ENCODE measurements around the gene NUPR1.
A peak's percentile ranks its signal among the peaks of the same experiment; 100 is the strongest.
"Not testable (repeated sequence)": the region's sequence is repeated elsewhere in the genome, so short reads cannot be mapped to it uniquely, and the experiment has no call there.

NUPR1 gene

DNA sequence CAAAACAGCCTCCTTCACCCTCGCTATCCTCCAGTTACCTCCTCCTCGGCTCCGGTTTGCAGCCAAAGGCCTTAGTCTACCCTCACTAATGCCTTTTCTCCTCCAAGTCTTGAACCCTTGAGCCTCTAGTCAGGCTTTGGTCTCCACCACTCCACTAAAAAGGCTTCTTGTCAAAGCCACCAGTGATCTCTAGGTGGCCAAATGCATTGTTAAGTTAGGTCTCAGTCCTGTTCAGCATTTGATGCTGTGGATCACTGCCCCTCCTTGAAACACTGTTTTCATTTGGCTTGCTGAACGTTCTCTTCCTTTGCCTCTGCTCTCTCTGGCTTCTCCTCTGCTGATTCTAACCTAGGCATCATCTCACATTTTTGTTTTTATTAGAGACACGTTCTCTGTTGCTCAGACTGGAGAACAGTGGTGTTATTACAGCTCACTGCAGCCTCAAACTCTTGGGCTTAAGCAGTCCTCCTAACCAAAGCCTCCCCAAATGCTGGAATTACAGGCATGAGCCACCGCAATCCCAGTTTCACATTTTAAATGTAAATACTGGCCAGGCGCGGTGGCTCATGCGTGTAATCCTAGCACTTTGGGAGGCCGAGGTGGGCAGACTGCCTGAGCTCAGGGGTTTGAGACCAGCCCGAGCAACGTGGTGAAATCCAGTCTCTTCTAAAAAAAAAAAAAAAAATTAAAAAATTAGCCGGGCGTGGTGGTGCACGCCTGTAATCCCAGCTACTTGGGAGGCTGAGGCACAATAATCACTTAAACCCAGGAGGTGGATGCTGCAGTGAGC is 16.1 kb upstream of the NUPR1 start:
- no peak for DNase-seq (ENCODE audit: low spot score)

DNA sequence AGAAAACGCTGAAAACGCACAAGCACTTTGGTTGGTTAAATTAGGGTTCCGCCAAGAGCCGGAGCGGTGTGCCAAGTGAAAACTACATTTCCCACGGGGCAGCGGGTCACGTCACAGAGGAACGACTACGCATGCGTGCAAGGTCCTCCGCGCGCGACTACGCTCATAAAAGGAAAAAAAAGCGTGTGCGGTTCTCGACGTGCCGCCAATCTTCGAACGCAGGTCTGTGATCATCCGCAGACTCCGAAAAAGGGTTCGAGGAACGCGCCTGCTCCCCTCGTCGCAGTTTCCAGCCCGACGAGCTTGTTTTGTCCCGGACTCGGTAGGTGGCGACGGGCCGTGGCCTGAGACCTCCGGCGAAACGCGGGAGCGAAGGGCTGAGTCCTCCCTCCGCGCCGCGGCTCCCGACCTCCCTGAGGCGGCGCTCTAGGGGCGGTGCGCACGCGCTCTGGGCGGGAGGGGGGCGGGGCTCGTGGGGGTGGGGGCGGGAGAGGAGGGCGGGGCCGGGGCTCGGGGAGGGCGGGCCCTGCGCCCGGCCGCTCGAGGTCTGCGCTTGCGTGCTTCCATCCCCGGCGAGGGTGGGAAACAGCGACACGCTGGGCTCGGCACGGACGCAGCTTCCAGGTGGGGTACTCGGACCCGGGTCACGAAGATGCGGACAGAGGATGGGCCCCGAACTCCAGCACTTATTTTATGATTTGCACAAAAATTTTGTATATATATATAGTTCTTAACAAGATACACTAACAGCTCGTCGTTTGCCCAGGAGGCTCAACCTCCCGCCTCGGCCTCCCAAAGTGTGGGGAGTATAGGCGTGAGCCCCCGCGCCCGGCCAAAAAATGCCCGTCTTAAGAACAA is 15.2 kb upstream of the NUPR1 start, which contains the start of gene SGF29:
Gene SGF29 (plus strand): TSS at position 145 of the 858 bp plus-strand sequence. CDS start 27,150 bp downstream, outside the sequence.
- DNase-seq (ENCODE audit: low spot score) = peak; percentile 82

DNA sequence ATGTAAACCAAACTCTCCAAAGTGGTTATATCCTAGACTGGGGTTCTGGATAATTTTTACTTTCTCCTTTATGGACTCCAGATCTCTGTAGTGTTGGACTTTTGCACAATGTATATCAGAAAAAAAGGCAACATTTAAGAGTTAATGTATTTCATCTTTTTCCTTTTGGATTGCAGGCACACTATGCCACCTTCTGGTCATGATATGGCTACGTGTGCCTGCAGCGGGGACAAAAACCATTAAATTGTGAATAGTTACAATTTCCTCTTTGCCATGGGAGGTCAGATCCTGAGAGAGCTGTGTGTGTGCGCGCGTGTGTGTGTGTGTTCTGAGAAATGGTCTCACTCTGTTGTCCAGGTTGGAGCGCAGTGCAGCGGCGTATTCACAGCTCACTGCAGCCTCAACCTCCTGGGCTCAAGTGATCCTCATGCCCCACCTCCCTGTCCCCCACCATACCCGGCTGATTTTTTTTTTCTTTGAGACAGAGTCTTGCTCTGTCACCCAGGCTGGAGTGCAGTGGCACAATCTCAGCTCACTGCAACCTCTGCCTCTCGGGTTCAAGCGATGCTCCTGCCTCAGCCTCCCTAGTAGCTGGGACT is 10.6 kb upstream of the NUPR1 start:
- DNase-seq (ENCODE audit: low spot score) = peak; percentile 45

DNA sequence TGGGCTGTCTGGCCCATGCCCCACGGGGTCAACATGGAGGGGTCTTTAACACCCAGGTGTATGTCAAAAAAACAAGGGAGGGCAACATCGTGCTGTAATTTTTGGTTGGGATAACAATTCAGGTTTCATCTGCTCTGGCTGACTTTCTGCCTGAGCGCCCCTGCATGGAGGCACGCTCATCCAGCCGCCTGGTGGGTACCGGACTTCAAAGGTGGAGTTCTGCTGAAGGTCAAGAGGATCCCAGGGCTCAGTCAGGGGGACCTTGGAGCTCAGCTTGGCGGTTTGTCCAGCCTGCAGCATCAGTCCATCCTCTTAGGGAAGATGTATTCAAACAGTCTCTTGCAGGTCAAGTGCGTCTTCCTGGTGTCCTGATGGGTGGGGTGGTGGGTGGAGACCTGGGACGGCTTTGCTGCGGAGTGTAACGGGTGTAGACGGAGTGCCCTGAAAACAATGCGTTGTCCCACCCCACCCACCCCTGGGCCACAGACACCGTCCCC is 9.6 kb upstream of the NUPR1 start:
- no peak for DNase-seq (ENCODE audit: low spot score)

DNA sequence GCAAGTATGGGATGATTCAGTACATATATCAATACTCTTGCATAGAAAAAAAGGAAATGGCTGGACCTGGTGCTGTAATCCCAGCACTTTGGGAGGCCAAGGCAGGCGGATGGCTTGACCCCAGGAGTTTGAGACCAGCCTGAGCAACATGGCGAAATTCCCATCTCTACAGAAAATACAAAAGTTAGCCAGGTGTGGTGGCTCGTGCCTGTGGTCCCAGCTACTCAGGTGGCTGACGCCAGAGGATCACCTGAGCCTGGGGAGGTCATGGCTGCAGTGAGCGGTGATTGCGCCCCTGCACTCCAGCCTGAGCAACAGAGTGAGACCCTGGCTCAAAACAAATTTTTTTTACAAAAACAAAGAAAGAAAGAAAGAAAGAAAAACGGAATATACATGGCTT is 7.9 kb upstream of the NUPR1 start:
- no peak for DNase-seq (ENCODE audit: low spot score)

DNA sequence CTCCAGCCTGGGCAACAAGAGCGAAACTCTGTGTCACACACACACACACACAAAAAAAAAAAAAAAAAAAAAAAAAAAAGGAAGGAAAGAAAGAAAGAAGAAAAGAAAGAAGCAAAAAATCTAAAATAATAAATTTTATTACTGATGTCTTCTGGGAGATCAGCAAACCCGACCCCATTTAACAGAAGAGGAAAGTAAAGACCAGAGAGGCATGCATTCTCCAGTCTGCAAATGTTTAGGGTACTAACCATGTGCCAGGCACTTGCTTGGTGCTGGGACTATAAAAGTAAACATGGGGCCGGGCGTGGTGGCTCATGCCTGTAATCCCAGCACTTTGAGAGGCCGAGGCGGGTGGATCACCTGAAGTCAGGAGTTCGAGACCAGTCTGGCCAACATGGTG is 7.2 kb upstream of the NUPR1 start:
- not testable (repeated sequence) for DNase-seq (ENCODE audit: low spot score)

DNA sequence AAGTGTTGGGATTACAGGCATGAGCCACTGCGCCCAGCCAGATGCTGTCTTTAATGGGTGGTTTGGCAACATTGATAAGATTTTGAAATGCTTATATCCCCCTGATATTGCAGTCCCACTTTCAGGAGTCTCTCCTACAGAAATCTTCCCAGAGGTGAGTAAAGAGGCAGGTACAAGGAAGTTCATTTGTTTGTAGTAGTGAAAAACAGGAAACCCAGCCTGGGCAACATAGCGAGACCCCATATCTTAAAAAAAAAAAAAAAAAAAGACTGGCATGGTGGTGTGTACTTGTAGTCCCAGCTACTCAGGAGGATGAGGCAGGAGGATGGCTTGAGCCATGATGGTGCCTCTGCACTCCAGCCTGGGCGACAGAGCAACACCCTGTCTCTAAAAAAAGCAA is 6.2 kb upstream of the NUPR1 start:
- DNase-seq (ENCODE audit: low spot score) = no peak

DNA sequence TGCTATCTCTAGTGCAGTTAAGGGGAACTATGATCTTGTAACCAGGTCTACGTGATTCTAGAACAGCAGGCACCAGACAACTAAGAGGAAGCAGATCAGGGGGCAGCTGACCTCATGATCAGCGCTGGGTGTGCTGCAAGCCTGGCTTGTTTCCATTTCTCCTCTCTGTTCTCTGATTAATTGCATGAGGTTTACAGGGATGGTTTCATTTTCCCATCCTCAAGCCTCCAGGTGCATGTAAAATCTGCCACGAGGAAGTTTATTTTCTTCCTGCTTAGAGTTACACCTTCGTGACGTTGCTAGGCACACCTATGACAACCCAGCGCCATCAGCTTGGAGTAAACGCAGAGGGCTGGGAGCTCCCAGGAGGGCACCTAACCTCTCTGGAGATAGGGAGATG is 4.3 kb upstream of the NUPR1 start:
- no peak for DNase-seq (ENCODE audit: low spot score)

DNA sequence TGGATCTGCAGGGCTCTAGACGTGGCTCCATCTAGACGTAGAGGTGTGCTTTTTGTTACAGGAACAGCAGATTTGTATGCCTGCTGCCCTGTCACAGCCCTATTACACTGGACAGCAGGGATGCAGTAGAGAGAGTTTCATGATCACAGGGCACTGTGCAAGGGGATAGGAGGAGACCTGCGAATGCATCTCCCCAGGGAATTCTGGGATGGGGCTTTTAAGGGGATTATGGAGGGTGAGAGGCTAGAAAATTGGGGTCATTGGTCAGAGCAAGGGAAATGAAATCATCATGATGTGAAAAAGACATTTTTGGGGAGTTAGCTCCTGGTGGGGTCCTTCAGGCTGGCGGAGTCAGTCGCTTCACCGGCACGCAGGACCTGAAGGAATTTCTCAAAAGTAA is 3.9 kb upstream of the NUPR1 start:
- DNase-seq (ENCODE audit: low spot score) = no peak

DNA sequence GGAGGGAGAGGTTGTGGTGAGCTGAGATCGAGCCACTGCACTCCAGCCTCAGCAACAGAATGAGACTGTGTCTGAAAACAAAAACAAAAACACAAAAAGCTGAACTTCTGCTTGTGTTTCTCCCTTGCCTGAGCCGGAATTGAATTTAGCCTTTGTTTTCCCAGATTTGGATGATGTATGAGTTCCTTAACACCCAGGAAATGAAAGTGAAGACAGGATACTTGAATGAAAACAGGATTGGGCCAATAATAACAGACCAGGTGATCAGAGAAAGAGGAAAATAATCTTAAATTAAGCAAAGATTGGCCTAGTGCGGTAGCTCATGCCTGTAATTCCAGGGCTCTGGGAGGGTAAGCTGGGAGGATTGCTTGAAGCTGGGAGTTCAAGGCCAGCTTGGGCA is 1.6 kb upstream of the NUPR1 start:
- DNase-seq (ENCODE audit: low spot score) = no peak

DNA sequence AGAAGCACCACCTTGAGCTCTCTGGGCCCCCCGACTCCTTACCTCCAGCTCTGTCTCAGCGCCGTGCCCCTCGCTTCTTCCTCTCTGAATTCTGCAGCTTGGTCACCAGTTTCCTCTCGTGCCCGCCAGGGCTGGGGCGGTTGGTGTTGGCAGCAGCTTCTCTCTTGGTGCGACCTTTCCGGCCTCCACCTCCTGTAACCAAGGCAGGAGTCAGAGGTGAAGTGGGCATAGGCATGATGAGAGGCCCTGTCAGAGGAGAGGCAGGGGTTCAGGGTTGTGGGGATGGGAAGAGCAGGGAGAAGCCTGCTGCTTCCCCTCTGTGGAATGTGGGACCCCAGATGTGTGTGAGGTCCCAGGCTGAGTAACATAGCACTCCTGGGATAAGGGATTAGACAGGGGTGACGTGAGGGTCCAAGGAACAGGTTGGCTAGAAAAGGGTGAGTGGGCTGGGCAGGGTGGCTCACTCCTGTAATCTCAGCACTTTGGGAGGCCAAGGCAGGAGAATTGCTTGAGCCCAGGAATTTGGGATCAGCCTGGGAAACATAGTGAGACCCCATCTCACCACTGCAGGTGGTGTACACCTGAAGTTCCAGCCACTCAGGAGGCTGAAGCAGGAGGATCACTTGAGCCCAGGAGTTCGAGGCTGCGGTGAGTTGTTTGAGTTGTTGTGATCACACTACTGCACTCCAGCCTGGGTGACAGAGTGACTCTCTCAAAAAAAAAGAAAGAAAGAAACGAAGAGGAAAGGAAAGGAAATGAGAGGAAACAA is 626 bp downstream of the NUPR1 start:
- no peak for DNase-seq (ENCODE audit: low spot score)

DNA sequence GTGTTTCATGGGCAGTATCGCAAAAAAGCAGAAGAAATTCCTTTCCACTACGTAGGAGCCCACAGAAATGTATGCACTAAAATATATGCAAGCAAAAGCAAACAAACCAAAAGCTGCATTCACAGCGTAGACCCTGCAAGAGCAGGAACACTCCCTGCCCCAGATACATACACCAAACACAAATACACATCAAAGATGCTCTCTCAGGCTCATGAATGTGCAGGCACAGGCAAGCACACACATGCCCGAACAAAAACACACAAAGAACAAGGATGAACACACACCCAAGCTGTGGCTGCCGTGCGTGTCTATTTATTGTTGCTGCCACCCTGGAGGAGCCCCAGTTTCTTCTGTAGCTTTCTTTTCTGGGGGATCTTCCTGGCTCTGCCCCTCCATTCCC is 1.7 kb downstream of the NUPR1 start:
- no peak for DNase-seq (ENCODE audit: low spot score)

DNA sequence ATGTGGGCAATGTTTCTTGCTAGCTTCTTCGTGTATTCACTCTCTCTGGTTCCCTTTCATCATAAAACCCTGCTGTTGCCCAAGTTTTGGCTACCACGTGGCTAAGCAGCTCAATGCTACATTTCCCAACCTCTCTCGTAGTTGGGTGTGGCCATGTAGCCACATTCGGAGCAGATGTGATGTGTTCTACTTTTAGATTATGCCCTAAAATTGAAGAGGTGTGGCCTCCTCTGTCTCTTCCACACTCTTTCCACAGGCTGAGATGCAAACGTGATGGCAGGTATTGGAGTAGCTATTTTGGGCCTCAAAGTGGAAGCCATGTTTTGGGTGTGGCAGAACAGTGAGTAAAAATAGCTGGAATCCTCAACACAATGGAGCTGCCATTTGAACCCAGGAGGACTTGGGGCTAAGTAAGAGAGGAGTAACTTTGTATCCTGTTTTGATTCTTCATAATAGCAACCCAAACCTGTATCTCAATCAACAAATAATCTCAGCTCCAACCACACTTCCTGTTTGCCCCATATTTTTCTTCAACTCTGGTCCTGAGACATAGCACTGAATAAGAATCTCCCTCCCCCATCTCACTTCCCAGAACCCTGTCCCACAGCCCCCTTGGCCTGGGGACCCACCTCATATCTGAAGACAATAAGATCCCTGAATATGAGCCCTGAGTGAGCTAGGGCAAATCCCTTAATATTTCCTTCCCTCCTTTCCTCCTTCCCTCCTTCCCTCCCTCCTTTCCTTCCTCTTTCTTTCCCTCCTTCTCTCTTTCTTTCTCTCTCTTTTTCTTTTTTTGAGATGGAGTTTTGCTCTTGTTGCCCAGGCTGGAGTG is 4.0 kb downstream of the NUPR1 start:
- DNase-seq (ENCODE audit: low spot score) = no peak

DNA sequence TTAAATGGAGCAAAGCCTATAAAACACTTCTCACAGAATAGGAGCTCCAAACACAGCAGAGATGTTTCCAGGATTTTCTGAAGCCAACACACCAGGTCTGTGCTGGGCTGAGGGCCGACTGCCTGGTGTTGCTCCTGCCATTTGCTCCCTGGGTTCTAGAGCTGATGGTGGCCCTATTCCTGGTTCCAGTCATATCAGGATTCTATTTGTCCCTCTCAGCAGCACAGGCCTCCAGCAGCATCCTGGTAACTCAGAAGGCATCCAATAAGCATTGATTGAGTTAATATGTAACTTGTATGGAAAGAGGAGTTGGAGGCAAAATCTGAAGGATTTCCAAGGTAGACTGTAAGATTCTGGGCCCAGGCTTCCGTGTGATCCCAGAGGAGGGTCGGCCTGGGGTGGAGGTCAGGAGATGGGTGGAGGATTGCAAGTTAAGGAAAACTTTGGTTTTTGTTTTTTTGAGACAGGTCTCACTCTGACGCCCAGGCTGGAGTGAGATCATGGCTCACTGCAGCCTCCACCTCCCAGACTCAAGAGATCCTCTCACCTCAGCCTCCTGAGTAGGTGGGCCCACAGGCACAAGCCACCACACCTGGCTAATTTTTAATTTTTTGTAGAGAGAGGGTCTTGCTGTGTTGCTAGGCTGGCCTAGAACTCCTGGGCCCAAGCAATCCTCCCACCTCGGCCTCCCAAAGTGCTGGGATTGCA is 5.7 kb downstream of the NUPR1 start:
- DNase-seq (ENCODE audit: low spot score) = no peak

DNA sequence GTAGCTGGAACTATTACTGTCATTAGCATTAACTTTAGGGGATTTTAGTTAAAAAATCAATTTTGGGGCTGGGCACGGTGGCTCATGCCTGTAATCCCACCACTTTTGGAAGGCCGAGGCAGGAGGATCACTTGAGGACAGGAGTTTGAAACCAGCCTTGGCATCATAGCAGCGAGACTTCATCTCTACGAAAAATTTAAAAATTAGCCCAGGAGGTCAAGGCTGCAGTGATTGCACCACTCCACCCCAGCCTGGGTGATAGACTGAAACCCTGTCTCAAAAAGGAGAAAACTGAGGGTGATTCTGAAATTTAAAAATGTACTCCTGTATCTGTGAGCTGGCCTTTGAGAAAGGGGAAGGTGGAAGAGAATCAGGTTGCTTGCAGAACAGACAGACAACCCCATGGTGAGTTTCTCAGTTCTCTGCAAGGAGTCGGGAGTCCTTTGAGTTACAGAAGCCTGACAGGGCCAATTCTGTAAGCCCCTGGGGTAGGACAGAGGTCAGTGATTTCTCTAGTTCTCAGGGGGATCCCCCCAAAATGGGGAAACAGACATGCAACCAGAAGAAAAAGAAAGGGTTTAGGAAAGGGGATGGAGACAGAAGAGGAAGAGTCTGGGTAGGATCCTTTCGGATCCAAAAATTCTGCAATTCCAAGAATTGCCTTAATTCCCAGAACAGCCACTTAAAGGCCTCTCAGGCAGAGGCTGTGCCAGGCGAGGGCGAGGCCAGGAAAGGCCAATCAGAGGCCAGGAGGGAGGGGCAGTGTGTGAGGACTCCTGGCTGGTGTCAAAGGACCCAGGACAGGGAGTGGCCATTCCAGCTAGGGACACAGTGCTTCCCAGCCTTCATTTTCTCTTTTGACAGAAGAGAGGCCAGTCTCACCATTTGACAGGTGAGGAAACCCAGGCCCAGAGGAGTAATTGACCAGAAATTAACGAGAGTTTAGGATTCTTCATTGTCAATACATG is 6.7 kb downstream of the NUPR1 start:
- no peak for DNase-seq (ENCODE audit: low spot score)

DNA sequence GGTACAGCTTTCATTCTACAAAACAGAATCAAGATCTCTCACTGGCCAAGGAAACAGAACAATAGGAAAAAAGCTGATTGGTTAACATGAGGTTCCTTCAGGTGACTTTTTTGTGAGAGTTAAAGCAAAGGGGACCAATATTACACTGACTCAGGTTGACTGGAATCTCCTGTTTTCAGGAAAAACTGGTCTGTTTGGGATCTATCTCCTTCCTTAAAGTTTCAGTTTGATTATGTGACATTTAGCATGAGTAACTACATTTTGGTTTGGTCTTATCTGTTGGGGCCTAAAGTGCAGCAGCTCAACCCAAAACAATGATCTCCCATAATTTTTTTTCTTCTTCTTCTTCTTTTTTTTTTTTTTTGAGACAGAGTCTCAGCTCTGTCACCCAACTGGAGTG is 9.7 kb downstream of the NUPR1 start:
- no peak for DNase-seq (ENCODE audit: low spot score)

DNA sequence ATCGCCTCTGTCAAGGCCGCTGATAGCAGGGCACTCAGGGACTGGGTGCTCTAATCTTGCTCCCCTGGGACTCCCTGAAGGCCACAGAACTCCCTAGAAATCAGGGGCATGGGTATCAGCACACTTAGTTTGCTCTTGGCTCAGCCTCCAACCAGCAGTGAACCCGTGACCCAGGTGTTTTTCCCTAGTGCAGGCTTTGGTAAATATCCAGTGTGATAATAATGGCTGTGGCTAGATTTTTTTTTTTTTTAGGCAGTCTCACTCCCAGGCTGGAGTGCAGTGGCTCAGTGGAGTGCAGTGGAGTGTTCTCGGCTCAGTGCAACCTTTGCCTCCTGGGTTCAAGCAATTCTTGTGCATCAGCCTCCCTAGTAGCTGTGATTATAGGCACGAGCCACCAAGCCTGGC is 10.3 kb downstream of the NUPR1 start:
- DNase-seq (ENCODE audit: low spot score) = no peak

DNA sequence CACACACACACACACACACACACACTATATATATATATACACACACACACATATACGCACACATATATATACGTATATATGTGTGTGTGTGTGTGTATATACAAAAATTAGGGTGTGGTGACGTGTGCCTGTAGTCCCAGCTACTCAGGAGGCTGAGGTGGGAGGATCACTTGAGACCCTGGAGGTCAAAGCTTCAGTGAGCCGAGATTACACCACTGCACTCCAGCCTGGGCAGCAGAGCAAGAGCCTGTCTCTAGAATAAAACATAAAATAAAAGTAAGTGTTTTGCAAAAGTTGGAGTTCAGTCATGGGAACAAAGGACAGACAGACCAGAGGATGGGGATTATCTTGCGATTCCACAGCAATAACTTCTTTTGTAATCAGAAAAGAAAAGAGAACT is 10.8 kb downstream of the NUPR1 start:
- DNase-seq (ENCODE audit: low spot score) = no peak

DNA sequence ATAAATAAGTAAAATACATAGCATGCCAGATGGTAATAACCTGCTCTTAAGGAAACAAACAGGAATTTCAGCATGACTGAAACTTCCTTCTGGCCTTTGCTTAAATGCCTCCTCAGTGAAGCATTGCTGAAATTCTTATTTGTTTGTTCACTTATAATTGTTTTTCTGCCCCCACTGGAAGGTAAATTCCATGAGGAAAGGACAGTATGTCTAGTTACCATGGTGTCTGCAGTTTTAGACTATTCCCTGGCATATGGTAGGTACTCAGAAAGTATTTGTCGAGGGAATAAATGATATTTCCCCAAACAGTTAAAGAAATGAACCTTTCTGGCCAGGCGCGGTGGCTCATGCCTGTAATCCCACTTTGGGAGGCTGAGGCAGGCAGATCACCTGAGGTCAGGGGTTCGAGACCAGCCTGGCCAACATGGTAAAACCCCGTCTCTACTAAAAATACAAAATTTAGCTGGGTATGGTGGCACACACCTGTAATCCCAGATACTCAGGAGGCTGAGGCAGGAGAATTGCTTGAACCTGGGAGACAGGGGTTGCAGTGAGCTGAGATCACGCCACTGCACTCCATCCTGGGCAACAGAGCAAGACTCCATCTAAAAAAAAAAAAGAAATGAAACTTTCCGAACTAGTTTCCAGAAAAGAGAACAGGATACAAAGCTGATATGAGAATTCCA is 11.5 kb downstream of the NUPR1 start:
- not testable (repeated sequence) for DNase-seq (ENCODE audit: low spot score)
